Measurements from ENCODE around the gene WHRN. TPM values are rescaled to one million over a fixed set of nuclear protein-coding genes. Genes with fewer than 3 reads are reported as not detected.

Gene WHRN
- total and polyA plus RNA-seq, 2 of the 8 experiments (the other 6 are each of a cell fraction or from before 2014, with no cell fraction given) = 4.4 to 7.7 TPM

GRCh38 chr9:114431003-114431402 is 74.3 kb downstream of the WHRN start:
- Histone ChIP-seq H2BK20ac (ENCODE audit: low read length) (no peak overlapping the region), H2BK15ac (ENCODE audit: low read length) (no peak overlapping the region), H3K23me2 (ENCODE audit: low read depth, low read length) (no peaks in the 10 kb centered on the region), H2BK120ac (replicated peaks; ENCODE audit: low read depth, low read length) (no peak overlapping the region), H3K14ac (ENCODE audit: insufficient read length) (no peak overlapping the region), H4K5ac (ENCODE audit: insufficient read length, low read depth, low read length) (no peak overlapping the region), H3K36me3 (ENCODE audit: control insufficient read depth in 2 of 4, insufficient read depth in 4 of 4, low read length in 3 of 4) (no peaks in the 10 kb centered on the region), H3K9ac (replicated peaks in 1 of 4; ENCODE audit: extremely low read depth in 1 of 4, low read depth in 3 of 4, low read length in 3 of 4) (no peak overlapping the region), H4K8ac (ENCODE audit: extremely low read depth, insufficient read depth, low read length) (no peak overlapping the region), H3K4me3 (ENCODE audit: extremely low read depth in 1 of 4, insufficient read depth in 2 of 4, low read depth in 3 of 4, low read length in 4 of 4) (no peak overlapping the region), H4K20me1 (replicated peaks in 1 of 2; ENCODE audit: control insufficient read depth in 1 of 2, insufficient read depth in 2 of 2, low read length in 2 of 2) (peaks cover 0 to 3% of the 10 kb centered on the region in 2 experiments), H3K4me1 (replicated peaks in 1 of 4; ENCODE audit: control insufficient read depth in 3 of 4, insufficient read depth in 4 of 4, low read length in 3 of 4) (peaks cover 0 to 6% (median 0%) of the 10 kb centered on the region in 4 experiments; a peak in 3 of 7 replicates), H3K4me2 (ENCODE audit: insufficient read depth in 1 of 2, low read depth in 2 of 2, low read length in 2 of 2) (no peak overlapping the region), H2BK5ac (ENCODE audit: low read depth, low read length) (no peak overlapping the region), H3K56ac (replicated peaks; ENCODE audit: insufficient read length, low read depth, low read length) (no peak overlapping the region), H2AFZ (ENCODE audit: low read length) (no peak overlapping the region), H3K4ac (replicated peaks; ENCODE audit: insufficient read length, low read depth, low read length) (no peak overlapping the region), H3K79me2 (ENCODE audit: control insufficient read depth in 1 of 2, insufficient read depth in 2 of 2, low read length in 2 of 2) (no peaks in the 10 kb centered on the region), H3K9me3 (ENCODE audit: insufficient read depth in 2 of 2, low read depth in 1 of 2, low read length in 1 of 2) (no peaks in the 10 kb centered on the region), H3K27me3 (replicated peaks in 1 of 4; ENCODE audit: control insufficient read depth in 3 of 4, extremely low read depth in 1 of 4, insufficient read depth in 3 of 4, low read length in 3 of 4) (no peaks in the 10 kb centered on the region; a peak in 1 of 7 replicates), H2BK12ac (ENCODE audit: low read depth, low read length) (no peak overlapping the region), H3K27ac (ENCODE audit: low read depth, low read length) (no peak overlapping the region), H3K23ac (ENCODE audit: insufficient read length) (no peak overlapping the region), H3K79me1 (ENCODE audit: low read depth, low read length) (no peaks in the 10 kb centered on the region), H3K18ac (ENCODE audit: extremely low read depth, low read length) (no peak overlapping the region), H2AK5ac (ENCODE audit: low read depth, low read length) (no peak overlapping the region), H4K91ac (replicated peaks; ENCODE audit: insufficient read length, low read length) (no peak overlapping the region)
- TF ChIP-seq, protein P1, sequence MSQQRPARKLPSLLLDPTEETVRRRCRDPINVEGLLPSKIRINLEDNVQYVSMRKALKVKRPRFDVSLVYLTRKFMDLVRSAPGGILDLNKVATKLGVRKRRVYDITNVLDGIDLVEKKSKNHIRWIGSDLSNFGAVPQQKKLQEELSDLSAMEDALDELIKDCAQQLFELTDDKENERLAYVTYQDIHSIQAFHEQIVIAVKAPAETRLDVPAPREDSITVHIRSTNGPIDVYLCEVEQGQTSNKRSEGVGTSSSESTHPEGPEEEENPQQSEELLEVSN (IDR thresholded peaks at IDR 0.05) = no peak
- no peak for TF ChIP-seq BRCA1 (IDR thresholded peaks at IDR 0.05; ENCODE audit: low read depth, low read length)
- TF ChIP-seq SIRT6 (IDR thresholded peaks at IDR 0.05; ENCODE audit: low read length) = no peak
- TF ChIP-seq SP2 (IDR thresholded peaks at IDR 0.05; ENCODE audit: low read length) = no peak
- TF ChIP-seq FOSL1 (IDR thresholded peaks at IDR 0.05; ENCODE audit: insufficient read depth, low read depth, low read length) = no peak
- no peak for TF ChIP-seq SP1 (IDR thresholded peaks at IDR 0.05; ENCODE audit: low read depth, low read length)
- DNase-seq (ENCODE audit: low read depth in 1 of 2, low spot score in 2 of 2) (no peak), FAIRE-seq (no peak)
- WGBS, 2 experiments (ENCODE audit: extremely low coverage in 1 of 2, insufficient coverage in 1 of 2, insufficient read length in 1 of 2, insufficient replicate concordance in 2 of 2, low coverage in 1 of 2, low lambda C conversion rate in 2 of 2, missing lambda C conversion rate in 1 of 2) = 89% methylated on average over 4 of the region's 4 CpGs; no CpG with 5 or more reads in 1 of the 2 experiments
- CTCF ChIA-PET (ENCODE audit: partially characterized antibody) = interaction anchor here (1.1 to 22.5 kb wide), 7 partner anchors 9 to 232 kb away, joined by 3 to 271 read pairs (median 76); partner anchors contain the start of genes TEX53 and WHRN
- POLR2A ChIA-PET (ENCODE audit: partially characterized antibody) = interaction anchor here (0.7 kb wide), 1 partner anchor 19 kb away, joined by 3 read pairs; no protein-coding TSS in a partner anchor

Measured in H1 (cell line).